Measurements from ENCODE around the gene SLC22A17.

GRCh38 chr14:23380976-23381375 is 28.3 kb upstream of the SLC22A17 start:
- no peak for TF ChIP-seq CTCF (conservative IDR thresholded peaks at IDR 0.05; ENCODE audit: low read length)
- TF ChIP-seq EZH2phosphoT487 (IDR thresholded peaks at IDR 0.05; ENCODE audit: borderline replicate concordance, low read depth, low read length), result no peak

Measured in OCI-LY7 (cell line).